Mammary epithelial cell (primary cell): Measurements from ENCODE around the gene ZBTB46.

Source experiments
- CTCF ChIP-seq, 2 donors: IDR thresholded peaks in 1 of 2; conservative IDR thresholded peaks in 1 of 2; 2 replicates each; pipeline ENCODE4 v1.5.1; 2011 to 2012; ENCODE audit warnings: inconsistent platforms in 2 of 2, low read length in 2 of 2, mild to moderate bottlenecking in 2 of 2, control low read depth in 1 of 2, low read depth in 1 of 2; ENCODE audit not compliant: insufficient read depth in 1 of 2; ENCODE audit errors: extremely low read depth in 1 of 2
- EZH2 ChIP-seq: IDR thresholded peaks from 2 replicates; pipeline ENCODE4 v1.6.1; 2012; ENCODE audit warnings: low read length, inconsistent platforms, borderline replicate concordance

GRCh38 chr20:63843778-63844177, 12.7 kb upstream of the ZBTB46 start:
- TF ChIP-seq EZH2 (no peak), CTCF (conservative IDR thresholded peaks at IDR 0.05 in 1 of 2, IDR thresholded peaks at IDR 0.05 in 1 of 2; ENCODE audit: extremely low read depth in 1 of 2, insufficient read depth in 1 of 2, low read depth in 1 of 2, low read length in 2 of 2) (no peak)
